NCI-H82 treated with DMSO at 0.1 percent for 48 hours (cell line): ENCODE results near the gene KRTDAP.
"Not testable (repeated sequence)": the region's sequence is repeated elsewhere in the genome, so short reads cannot be mapped to it uniquely, and the experiment has no call there.

Source experiments
- DNase-seq: peaks from one replicate; lab custom pipeline; 2025; ENCODE audit not compliant: unreplicated experiment; lab: John Stamatoyannopoulos, UW

The KRTDAP gene

DNA sequence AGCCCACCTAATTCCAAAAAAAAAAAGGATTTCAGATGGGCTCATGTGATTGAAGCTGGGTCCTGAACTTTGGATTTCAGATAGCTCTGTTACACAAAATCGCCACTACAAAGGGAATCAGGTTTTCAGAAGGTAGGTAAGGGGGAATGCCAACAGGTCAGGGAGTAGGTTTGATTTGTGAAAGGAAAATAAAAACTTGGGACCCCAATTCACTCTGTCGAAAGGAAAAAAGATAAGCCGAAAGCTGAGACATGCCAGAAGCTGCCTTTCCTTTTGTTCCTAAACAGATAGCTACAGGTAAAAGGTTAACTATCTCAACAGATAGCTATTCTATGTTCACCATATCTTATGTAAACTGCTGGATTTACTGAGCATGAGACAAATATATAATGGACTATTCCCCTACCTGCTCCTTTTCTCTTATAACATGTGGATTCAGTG, 4.0 kb downstream of the KRTDAP start:
- DNase-seq: no peak

DNA sequence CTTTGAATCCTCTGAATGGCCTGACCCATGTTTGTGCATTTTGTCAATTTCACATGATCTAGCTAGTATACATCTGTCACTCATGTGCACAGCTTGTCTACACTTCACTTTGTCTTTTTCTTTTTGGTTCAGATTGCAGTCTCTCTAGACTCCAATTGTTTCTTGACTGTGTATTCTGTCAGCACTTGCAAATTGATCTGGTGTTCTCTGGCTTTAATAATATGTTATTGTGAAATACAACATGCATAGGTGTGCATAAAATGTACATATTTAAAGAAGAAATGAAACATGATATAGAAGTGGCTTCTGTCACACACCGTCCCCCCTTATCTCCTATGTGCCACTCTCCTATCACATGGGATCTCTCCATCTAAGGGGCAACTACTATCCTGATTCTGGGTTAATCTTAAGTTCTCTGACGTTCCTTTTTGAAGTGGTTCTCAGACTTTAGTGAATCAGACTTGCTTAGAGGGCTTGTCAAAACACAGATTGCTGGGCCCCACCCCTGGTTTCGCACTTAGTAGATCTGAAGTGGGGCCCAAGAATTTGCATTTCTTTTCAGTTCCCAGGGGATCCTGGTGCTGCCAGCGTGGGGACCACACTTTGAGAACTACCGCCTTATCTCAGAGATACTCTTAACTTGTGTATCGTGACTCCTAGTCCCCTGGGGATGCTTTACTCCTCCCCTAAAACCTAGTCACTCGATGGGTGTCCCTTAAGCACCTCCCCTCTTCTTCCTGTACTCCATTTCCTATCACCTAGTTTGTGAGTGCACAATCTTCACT, 5.8 kb downstream of the KRTDAP start:
- DNase-seq: no peak

DNA sequence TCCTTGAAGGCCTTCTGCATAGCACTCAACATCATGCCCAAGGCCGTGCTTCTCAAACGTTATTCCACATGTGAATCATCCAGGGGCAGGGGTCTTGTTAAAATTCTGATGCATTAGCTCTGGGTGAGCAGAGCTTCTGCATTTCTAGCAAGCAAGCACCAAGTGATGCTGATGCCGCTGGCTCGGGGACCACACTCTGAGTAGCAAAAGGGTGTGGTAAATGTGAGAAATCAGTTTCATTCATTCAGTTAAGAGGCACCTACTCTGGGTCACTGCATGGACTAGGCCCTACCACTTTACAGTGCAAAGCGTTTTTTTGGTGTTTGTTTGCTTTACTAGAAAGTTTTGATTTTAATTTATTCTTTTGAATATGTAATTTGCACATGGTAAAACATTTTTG, 7.2 kb downstream of the KRTDAP start:
- DNase-seq: no peak

DNA sequence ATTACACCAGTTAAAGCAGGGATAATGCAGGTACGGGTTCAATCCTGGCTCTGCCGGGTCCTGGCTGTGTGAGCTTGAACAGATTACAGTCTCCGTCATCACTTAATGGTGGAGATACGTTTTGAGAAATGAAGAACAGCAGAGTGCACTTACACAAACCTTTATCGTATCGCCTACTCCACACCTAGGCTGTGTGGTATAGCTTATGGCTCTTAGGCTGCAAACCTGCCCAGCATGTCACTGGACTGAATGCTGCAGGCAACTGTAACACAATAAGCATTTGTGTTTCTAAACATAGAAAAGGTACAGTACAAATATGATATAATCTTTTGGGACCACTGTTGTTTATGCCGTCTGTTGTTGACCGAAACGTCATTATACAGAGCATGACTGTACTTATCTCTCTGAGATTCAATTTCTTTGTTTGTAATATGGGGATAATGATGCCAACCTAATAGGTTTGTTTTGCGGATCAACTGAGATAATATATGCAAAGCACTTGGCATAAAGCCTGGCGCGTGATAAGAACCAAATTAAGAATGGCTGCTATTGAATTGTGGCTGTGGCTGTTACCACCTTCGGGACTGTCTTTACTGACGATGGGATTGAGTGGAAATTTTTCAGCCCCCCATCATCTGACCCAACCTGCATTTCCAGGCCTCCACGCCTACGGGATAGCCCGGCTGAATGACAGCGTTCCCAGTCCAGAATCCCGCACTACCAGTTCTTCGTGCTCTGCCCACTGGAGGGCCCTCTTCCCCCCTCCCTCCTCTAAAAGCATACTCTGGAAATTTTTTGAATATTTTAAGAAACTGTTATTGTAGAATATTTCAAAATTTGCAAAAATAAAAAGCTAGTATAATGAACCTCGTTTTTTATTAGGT, 11.2 kb downstream of the KRTDAP start:
- DNase-seq: no peak

DNA sequence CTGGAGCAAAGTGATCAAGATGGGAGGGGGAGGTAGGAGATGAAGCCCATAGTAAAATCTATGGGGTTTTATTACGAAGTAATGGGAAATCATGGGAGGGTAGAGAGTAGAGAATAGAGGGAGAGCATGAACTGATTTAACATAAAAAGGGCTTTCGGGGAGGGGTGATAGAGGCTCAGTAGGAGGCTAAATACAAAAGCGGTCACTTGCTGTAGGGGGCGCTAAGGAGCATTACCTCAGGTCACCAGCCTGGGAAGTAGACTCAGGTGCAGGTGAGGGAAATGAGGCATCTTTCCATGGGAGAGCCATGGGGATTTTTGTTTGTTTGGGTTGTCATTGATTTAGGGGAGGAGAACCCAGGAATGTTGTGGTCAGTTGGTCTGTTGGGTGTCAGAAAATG, 14.1 kb downstream of the KRTDAP start:
- DNase-seq: no peak

DNA sequence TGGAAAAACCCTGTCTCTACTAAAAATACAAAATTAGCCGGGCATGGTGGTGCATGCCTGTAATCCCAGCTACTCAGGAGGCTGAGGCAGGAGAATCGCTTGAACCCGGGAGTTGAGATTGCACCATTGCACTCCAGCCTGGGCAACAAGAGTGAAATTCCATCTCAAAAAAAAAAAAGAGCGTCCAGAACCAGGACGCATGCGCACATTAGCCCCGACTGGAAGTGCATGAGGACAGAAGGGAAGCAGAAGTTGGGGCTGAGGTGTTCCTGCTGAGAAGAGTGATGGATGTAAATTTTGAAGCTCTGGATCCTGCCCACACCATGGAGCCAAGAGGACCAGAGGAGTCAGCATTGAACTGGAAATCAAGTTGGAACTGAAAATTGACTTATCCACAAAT, 15.7 kb downstream of the KRTDAP start:
- DNase-seq: not testable (repeated sequence)

DNA sequence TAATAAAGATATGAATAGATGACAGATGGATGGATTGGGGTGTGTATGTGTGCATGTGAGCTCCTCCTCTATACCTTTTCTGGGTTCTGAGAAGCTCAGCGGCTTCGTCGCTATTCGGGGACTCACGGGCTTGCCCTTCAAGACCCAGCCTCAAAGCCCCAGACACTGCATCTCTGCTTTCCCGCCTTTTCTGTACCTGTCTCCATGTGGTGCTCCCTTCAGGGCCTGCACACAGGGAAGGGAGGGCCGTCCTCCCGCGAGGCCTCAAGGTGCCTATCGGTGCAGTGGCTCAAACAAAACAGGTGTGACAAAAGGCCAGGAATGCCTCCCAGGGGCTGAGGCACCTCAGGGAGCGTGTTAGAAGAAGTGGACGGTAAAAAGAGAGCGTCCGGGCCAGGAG, 16.2 kb downstream of the KRTDAP start:
- no peak for DNase-seq

DNA sequence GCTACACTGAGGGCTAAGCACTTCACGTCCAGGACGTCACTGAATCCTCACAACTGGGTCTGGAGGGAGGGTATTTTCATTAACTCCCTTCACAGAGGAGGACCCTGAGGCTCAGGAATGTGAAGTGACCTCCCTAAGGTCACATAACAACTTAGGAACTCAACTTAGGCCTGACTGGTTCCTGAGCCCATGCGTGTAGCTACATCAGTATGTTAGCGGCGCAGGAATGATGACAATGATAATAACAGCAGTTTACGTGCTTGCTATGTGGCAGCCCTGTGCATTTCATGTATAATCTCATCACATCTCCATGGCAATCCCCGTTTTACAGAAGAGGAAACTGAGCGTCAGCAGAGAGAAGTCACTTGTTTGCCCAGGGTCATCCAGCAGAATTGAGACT, 18.3 kb downstream of the KRTDAP start:
- no peak for DNase-seq

DNA sequence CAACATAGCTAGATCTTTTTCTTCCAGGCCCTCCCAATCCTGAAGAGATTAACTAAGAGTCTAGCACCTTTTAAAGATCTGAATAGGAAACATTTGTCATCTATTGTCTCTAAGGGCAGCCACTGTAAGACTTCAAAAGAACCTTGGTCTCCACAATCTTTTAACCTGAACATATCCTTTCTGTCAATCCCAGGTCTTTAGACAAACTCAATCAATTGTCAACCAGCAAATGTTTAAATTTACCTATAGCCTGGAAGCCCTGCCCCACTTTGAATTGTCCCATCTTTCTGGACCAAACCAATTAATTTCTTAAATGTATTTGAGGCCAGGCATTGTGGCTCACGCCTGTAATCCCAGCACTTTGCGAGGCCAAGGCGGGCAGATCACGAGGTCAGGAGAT, 19.2 kb downstream of the KRTDAP start:
- DNase-seq: not testable (repeated sequence)

DNA sequence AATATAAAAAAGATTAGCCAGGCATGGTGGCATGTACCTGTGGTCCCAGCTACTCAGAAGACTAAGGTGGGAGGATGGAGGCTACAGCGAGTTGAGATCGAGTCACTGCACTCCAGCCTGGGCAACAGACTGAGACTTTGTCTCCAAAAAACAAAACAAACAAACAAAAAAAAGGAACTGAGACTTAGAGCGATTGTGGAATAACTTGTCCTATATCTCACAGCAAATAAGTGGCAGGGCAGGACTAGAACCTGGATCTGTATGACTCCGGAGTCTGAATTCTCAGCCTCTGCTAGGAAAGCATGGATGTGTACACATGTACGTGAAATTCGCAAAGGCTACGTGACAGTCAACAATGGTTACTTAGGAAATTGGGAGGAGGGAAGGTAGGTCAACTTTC, 20.1 kb downstream of the KRTDAP start:
- DNase-seq: no peak

DNA sequence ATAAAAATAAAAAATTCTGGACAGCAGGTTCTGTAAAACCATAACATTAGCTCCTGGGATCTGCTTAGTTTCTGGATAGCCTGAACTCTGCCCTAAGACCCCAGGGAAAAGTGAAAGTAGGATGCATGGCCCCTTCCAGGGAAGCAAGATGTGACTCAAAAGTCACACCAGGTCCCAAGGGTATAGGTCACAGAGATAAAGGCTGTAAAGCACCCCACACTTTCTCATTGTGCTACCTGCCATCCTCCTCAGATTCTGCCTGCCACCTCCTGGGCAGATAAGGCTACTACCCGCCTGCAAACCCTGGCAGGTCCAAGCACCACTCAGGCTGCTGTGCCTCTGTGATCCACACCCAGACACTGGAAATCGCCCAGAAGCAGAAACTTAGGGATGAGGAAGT, 21.6 kb downstream of the KRTDAP start:
- DNase-seq: no peak

DNA sequence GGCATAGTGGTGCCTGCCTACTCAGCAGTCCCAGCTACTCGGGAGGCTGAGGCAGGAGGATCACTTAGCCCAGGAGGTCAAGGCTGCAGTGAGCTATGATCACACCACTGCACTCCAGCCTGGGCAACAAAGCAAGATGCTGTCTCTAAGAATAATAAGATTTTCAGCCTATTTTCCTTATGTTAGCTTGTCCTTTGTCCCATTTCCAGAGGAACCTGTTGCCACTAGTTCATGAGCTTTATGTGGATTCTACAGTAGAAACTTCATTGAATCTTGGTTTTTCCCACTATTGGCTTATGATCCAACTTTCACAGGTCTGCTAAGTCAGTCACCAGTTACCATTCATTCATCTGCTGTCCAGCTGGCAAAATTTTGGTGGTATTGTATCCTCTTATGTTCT, 24.0 kb downstream of the KRTDAP start:
- no peak for DNase-seq

DNA sequence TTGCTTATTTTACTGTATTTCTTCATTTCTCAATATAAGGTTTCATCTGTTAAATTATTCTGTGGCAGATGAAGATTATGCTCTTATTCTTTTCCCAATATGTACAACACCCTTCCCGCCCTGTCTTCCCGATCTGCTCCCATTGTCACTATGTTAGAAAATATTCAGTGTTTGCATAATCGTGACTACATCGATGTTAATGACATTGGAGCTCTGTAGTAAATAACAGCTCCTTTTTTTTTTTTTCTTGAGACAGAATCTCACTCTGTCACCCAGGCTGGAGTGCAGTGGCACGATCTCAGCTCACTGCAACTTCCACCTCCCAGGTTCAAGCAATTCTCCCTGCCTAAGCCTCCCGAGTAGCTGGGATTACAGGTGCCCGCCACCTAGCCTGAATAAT, 27.3 kb downstream of the KRTDAP start:
- DNase-seq: not testable (repeated sequence)

DNA sequence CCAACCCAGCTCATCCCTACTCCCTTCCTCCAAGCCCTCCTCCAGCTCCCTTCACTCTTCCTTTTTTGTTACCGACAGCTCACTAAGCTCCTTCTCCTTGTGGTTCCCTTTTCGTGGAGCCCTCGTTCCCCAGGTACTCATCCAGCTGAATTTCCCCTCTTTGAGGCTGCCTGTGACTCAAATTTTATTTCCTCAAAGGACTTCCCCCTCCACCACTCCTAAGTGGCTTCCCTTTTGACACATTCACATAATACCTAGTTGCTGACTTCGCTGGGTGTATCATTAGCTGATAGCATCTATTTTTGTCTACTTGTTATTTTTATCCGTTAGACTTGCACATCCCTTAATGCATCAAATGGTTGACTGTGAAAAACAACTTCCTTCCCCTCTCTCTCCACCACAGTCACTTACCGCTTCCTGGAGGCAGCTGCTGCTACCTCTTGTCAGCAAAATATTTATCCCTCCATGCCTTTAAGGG, 27.7 kb downstream of the KRTDAP start:
- DNase-seq: no peak

DNA sequence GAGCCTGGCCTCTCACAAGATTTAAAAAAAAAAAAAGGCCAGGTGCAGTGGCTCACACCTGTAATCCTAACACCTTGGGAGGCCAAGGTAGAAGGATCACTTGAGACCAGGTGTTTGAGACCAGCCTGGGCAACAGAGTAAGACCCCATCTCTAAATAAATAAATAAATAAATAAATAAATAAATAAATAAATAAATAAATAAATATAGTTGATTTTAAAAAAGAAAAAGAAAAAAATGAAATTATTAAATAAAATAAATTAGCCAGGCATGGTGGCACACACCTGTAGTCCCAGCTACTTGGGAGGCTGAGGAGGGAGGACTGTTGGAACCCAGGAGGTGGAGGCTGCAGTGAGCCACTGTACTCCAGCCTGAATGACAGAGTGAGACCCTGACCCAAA, 28.5 kb downstream of the KRTDAP start:
- DNase-seq: not testable (repeated sequence)

DNA sequence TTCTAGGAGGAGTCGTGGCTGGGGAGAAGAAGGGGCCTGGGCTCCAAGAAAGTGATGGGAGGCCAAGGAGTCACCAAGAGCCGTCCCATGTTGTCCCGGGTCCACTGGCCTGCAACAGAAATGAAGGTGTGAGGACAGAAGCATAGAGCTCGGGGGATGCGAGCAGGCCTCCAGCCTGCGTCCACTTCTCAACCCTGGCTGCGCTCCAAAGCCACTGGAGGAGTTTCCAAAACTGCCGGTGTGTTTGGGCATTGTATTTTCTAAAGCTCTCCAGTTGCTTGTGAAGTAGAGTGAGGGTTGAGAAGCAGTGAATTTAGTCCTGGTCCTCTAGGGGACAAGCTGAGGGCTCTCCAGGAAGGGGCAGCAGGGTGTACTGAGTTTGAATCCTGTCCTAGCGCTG, 29.2 kb downstream of the KRTDAP start:
- no peak for DNase-seq

DNA sequence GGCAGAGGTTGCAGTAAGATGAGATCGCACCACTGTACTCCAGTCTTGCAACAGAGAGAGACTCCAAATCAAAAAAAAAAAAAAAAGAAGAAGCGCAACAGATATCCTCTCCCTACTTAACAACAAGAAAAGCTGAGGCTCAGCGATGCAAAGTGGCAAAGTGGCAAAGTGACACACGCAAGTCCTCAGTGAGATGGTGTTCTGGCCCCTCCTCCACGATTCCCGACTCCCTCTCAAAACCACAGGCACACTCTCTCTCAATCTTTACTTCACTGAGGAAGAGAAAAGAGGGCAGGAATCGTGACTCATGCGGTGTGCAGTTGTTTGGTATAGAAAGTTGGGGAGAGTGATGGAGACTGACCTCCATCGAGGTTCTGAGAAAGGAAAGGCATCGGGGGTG, 29.7 kb downstream of the KRTDAP start:
- DNase-seq: no peak

DNA sequence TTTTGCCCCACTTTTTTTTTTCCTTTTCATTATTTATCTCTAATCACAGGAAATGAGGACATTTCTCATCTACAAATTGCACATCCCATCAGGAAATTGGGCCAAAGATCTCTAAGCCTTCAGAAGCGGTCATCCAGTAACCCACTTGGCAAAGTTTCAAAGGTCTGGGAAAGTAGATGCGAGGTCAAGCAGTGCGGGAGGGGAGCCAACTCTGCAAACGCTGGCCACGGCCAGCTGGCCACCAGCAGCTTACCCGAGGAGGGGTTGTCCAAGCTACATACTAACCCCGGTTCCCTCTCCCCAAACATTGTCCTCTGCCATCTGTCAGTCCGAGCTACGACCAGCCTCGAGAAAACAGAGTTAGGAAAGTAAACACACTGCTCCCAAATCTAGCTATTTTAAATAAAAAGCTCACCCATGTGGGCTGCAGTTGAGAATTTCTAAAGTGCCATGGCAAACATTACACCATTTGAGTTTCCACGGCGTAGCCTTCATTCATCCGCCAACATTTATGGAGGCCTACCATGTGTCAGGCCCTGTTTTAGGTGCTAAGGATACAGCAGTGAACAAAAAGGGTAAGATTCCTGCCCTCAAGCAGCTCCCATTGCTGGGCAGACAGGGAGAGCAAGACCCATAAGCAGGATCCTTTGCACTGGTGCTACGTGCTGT, 30.7 kb downstream of the KRTDAP start:
- DNase-seq: no peak

DNA sequence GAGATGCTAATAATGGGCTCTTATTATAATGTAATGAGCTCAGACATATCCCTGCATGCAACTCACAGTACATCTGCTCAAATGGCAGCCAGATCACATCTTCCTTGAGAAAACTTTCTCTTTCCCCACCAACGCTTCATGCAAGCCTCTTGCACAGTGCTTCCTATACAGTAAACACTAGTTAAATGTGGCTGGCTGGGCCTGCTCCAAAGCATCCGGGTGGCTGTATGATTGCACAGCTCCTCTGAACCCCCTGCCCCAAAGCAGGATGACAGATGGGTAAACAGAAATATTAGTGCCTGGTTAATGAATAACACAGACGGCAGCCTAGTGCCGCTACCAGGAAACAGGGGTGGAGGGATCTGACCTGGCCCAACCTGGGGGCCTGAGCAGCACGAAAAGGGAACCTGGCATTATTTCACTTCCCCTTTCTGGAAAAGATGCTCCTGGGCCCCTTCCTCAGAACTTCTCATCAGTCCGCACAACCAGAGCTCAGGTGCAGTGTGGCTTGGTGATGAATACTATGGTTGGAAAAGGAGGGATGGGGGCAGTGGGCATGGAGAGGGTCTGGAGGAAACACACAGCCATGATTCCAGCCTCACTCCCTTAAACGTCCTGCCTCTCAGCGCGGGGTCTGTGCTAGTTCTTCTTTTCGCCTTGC, 31.4 kb downstream of the KRTDAP start:
- DNase-seq: no peak

DNA sequence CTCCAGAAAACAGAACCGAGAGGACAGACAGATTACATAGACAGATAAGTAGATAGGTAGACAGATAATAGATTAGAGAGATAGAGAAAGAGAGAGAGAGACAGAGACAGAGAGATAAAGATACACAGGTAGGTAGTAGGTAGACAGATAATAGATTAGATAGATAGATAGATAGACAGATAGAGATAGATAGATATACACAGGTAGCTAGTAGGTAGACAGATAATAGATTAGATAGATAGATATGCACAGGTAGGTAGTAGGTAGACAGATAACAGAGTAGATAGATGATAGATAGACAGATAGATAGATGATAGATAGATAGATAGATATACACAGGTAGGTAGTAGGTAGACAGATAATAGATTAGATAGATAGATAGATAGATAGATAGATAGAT, 32.1 kb downstream of the KRTDAP start:
- DNase-seq: no peak

DNA sequence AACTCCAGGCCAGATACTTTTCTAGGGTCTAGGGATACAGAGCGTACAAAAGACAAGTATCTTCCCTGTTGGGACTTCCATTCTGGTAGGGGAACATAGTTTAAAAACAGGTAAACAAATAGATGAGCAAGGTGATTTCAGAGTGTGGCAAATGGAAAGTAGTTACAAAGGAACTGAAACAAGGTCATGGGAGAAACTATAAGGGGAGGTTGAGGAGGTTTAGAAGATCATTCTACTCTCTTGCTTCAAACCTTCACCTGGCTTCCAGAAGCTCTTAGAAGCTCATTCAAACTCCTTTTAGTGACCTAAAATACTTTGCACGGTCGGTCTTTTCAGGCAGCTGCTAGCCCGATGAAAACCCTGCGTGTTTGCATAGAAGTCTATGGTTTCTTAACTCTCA, 33.1 kb downstream of the KRTDAP start:
- no peak for DNase-seq
